Tibial artery (tissue), 4 donors: ENCODE measurements around the gene CRLF1.

Experiments used
- DNase-seq, 2 donors: peaks; one replicate each; pipeline ENCODE4 v3.0.0-alpha.2; 2019
- H3K27ac ChIP-seq, 2 donors: fragments of 200-600 bp; sonication (generic) in 1 of 2; 1 replicate in 1 of 2; 2 replicates in 1 of 2; pipeline ENCODE4 v1.5.1; 2018 to 2019; ENCODE audit warnings: mild to moderate bottlenecking in 1 of 2
- H3K27me3 ChIP-seq, 2 donors: fragments of 200-600 bp; sonication (generic) in 1 of 2; one replicate each; pipeline versions ENCODE4 v1.5.1 to v1.6.0; 2016 to 2019
- H3K36me3 ChIP-seq, 3 donors: fragments of 200-600 bp; sonication (generic) in 2 of 3; one replicate each; pipeline ENCODE4 v1.5.1; 2016 to 2019; ENCODE audit warnings: mild to moderate bottlenecking in 2 of 3
- H3K4me1 ChIP-seq, 4 donors: fragments of 200-600 bp; sonication (generic) in 2 of 4; 1 replicate in 3 of 4; 2 replicates in 1 of 4; pipeline ENCODE4 v1.5.1; 2016 to 2019
- H3K4me3 ChIP-seq, 2 donors: fragments of 200-600 bp; sonication (generic) in 1 of 2; 1 replicate in 1 of 2; 2 replicates in 1 of 2; pipeline ENCODE4 v1.5.1; 2018 to 2019; ENCODE audit warnings: mild to moderate bottlenecking in 2 of 2
- H3K9me3 ChIP-seq, 3 donors: fragments of 200-600 bp; sonication (generic) in 1 of 3; one replicate each; pipeline ENCODE4 v1.5.1; 2016 to 2019
- intact Hi-C: fragments of 100-400 bp; cut with DNase I; formaldehyde crosslinking; loops from one replicate; pipeline ENCODE4 v1.15.0; 2023; ENCODE audit warnings: low total_unique reads
- TF ChIP-seq, protein P1 (sequence below), 2 experiments: fragments of 200-600 bp in 1 of 2; fragments of 450-650 bp in 1 of 2; IDR thresholded peaks; one replicate each; pipeline ENCODE4 v1.5.1; 2017 to 2019; ENCODE audit warnings: antibody characterized with exemption in 2 of 2, mild to moderate bottlenecking in 1 of 2, moderate library complexity in 1 of 2

Gene CRLF1

DNA sequence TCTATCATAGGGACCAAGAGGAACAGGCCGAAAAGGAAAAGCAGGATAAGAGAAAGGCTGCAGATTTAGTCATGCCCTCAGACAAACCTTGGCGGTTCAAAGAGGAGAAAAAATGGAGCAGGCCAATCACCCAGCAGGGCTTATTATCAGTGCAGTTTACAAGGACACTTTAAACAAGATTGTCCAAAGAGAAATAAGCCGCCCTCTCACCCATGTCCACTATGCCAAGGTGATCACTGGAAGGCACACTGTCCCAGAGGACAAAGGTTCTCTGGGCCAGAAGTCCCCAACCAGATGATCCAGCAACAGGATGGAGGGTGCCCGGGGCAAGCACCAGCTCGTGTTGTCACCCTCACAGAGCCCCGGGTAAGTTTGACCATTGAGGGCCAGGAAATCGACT, 26.3 kb downstream of the CRLF1 start:
- Histone ChIP-seq H3K4me3 (no peak overlapping the region), H3K27me3 (no peaks in the 10 kb centered on the region), H3K9me3 (no peaks in the 10 kb centered on the region), H3K4me1 (no peaks in the 10 kb centered on the region), H3K27ac (no peak overlapping the region), H3K36me3 (peaks cover 13 to 24% (median 21%) of the 10 kb centered on the region in 3 donors)
- DNase-seq: no peak
- intact Hi-C loops: loop anchor here (5.0 kb wide), 1 partner anchor 128 kb away; no protein-coding TSS in a partner anchor
- TF ChIP-seq, protein P1, sequence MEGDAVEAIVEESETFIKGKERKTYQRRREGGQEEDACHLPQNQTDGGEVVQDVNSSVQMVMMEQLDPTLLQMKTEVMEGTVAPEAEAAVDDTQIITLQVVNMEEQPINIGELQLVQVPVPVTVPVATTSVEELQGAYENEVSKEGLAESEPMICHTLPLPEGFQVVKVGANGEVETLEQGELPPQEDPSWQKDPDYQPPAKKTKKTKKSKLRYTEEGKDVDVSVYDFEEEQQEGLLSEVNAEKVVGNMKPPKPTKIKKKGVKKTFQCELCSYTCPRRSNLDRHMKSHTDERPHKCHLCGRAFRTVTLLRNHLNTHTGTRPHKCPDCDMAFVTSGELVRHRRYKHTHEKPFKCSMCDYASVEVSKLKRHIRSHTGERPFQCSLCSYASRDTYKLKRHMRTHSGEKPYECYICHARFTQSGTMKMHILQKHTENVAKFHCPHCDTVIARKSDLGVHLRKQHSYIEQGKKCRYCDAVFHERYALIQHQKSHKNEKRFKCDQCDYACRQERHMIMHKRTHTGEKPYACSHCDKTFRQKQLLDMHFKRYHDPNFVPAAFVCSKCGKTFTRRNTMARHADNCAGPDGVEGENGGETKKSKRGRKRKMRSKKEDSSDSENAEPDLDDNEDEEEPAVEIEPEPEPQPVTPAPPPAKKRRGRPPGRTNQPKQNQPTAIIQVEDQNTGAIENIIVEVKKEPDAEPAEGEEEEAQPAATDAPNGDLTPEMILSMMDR (IDR thresholded peaks at IDR 0.05): no peak

DNA sequence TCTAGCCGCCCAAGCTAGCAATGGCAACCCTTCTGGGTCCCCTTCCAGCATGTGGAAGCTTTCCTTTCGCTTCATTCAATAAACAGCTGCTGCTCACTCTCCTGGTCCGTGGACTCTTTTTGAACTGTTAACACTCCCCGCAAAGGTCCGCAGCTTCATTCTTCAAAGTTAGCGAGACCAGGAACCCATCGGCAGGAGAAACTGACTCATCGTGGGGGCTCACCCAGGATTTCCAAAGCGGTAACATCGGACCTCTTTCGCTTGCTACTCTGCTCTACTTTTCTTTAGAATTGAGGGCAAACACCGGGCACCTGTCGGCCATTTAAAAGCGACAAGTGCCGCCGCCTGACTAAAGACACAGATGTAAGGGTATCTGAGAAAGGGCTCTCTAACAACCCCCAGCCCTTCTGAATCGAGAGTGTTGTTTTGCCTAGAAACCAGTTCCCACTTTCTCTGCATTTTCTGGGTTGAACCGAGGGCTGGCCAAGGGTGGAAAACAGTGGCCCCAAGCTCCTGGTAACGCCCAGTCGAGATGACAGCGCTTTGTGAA, 29.2 kb downstream of the CRLF1 start:
- no peak overlapping the region for H3K4me3 ChIP-seq
- H3K27me3 ChIP-seq: no peaks in the 10 kb centered on the region
- no peak for DNase-seq
- TF ChIP-seq, protein P1 (IDR thresholded peaks at IDR 0.05): no peak
- H3K9me3 ChIP-seq: no peaks in the 10 kb centered on the region
- no peak overlapping the region for H3K27ac ChIP-seq
- intact Hi-C loops: no loop called here
- peaks cover 0 to 14% (median 10%) of the 10 kb centered on the region in 4 donors for H3K4me1 ChIP-seq
- peaks cover 33 to 47% (median 44%) of the 10 kb centered on the region in 3 donors for H3K36me3 ChIP-seq

DNA sequence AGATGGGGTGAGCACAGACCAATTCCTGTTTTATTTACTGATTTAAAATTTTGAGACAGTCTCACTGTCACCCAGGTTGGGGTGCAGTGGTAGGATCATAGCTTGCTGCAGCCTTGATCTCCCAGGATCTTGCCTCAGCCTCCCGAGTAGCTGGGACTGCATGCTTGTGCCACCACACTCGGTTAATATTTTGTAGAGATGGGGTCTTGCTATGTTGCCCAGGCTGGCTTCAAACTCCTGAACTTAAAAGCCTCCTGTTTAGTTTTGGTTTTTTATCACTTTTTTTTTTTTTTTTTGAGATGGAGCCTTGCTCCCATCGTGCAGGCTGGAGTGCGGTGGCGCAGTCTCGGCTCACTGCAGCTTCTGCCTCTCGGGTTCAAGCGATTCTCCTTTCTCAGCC, 30.2 kb downstream of the CRLF1 start:
- no peak overlapping the region for H3K4me3 ChIP-seq
- no peak for DNase-seq
- H3K4me1 ChIP-seq: peaks cover 0 to 17% (median 13%) of the 10 kb centered on the region in 4 donors
- H3K9me3 ChIP-seq: no peaks in the 10 kb centered on the region
- TF ChIP-seq, protein P1 (IDR thresholded peaks at IDR 0.05): no peak
- H3K27me3 ChIP-seq: no peaks in the 10 kb centered on the region
- intact Hi-C loops: no loop called here
- no peak overlapping the region for H3K27ac ChIP-seq
- H3K36me3 ChIP-seq: peaks cover 33 to 47% (median 44%) of the 10 kb centered on the region in 3 donors

DNA sequence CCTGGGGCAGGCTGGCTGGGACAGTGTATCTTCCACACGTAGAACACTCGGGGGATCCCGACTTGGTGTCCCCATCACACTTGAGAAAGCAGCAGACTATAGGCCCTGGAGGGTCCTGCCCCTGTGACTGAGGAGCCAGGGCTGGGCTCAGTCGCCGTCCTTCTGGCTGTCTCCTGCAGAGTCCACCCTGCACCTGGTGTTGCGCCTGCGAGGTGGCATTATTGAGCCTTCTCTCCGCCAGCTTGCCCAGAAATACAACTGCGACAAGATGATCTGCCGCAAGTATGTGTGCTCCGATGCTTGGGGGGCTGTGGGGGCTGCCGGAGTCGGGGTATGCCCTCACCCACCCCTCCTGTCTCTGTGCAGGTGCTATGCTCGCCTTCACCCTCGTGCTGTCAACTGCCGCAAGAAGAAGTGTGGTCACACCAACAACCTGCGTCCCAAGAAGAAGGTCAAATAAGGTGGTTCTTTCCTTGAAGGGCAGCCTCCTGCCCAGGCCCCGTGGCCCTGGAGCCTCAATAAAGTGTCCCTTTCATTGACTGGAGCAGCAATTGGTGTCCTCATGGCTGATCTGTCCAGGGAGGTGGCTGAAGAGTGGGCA, 31.8 kb downstream of the CRLF1 start:
- Histone ChIP-seq H3K27me3 (no peaks in the 10 kb centered on the region), H3K4me3 (no peak overlapping the region), H3K9me3 (no peaks in the 10 kb centered on the region), H3K36me3 (peaks cover 33 to 47% (median 44%) of the 10 kb centered on the region in 3 donors), H3K27ac (no peak overlapping the region), H3K4me1 (peaks cover 0 to 22% (median 13%) of the 10 kb centered on the region in 4 donors)
- DNase-seq: no peak
- TF ChIP-seq, protein P1 (IDR thresholded peaks at IDR 0.05): no peak
- intact Hi-C loops: no loop called here

DNA sequence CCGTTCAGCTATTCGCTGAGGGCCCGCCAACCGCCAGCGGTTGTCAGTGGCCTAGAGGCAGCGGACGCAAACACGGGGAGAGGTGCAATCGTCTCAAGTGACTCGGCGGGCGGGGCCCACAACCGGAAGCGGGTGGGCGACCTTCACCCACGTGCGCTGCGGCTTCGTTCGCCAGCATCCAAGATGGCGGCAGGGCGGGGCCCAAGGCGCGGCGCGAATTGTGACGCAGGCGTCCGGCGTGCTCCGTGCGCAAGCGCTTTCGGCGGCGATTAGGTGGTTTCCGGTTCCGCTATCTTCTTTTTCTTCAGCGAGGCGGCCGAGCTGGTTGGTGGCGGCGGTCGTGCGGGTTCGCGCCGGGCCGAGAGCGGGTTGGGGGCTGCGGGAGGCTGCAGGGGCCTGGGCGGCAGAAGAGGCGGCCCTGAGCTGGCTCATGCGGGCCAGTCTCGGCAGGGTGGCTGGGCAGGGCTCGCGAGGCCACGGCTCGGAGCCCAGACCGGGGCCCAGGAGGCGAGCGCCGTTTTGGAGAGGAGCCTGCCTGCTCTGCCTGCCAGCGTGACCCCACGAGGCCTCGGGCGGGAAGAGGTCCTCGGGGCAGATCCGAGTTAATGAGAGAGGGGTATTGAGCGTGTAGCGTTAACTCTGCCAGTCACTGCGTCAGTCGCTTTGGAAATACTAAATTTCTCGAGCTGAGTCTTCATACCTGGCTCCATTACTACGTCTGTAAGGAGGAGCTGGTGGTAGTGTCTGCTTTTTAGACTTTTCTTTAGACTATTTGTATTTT, 34.8 kb downstream of the CRLF1 start, which contains the start of gene UBA52:
Gene UBA52, plus strand, starts transcription at position 294 of the 781 bp plus-strand sequence. CDS start 1,444 bp downstream, outside the sequence.
- intact Hi-C loops: no loop called here
- peaks cover 0 to 22% (median 13%) of the 10 kb centered on the region in 4 donors for H3K4me1 ChIP-seq

More for the DNA sequence above, 34.8 kb downstream of the CRLF1 start, which contains the start of gene UBA52:
- H3K4me3 ChIP-seq: peak within 1 kb of the TSS; percentile 80 to 91
- H3K9me3 ChIP-seq: no peaks in the 10 kb centered on the region
- DNase-seq: peak; percentile 98 to 99
- H3K36me3 ChIP-seq: peaks cover 56 to 66% (median 65%) of the 10 kb centered on the region in 3 donors
- TF ChIP-seq, protein P1 (IDR thresholded peaks at IDR 0.05): no peak
- H3K27ac ChIP-seq: peak within 1 kb of the TSS; percentile 86 to 91
- no peaks in the 10 kb centered on the region for H3K27me3 ChIP-seq
